IMR-90 (cell line): ENCODE measurements around the gene GPR107. TPM values are rescaled to one million over a fixed set of nuclear protein-coding genes. Genes with fewer than 3 reads are reported as not detected.

Experiments used
- ATAC-seq: fragments of 200-7000 bp; cut with Tn5 transposase; 2 replicates; pipeline ENCODE4 v1.9.1; 2020; ENCODE audit warnings: low read depth, mild to moderate bottlenecking, moderate library complexity
- BruUV-seq: library from RNA; stranded (reverse); fragments of 400-500 nt; replicated peaks from 2 replicates; lab custom pipeline; 2021; lab: Mats Ljungman, UMichigan
- CTCF ChIA-PET: fragments of 300-600 bp; formaldehyde crosslinking; extraction: SDS; loops from one replicate; lab custom pipeline; 2021; ENCODE audit warnings: antibody characterized with exemption; lab: Yijun Ruan, JAX
- POLR2A ChIA-PET: fragments of 300-600 bp; sonication (Branson Sonifier 250); formaldehyde crosslinking; loops from one replicate; lab custom pipeline; 2022; ENCODE audit warnings: antibody characterized with exemption; ENCODE audit not compliant: unreplicated experiment; lab: Charles Lee
- DNase-seq: peaks from one replicate; pipeline ENCODE4 v3.0.0; 2013
- H2AFZ ChIP-seq: replicated peaks from 2 replicates; pipeline ENCODE3; 2013; ENCODE audit warnings: low read length, mild to moderate bottlenecking; ENCODE audit not compliant: poor library complexity
- H2AK5ac ChIP-seq: 2 replicates; pipeline ENCODE4 v1.6.1; 2013; ENCODE audit warnings: low read depth, low read length, inconsistent platforms
- H2AK9ac ChIP-seq: replicated peaks from 2 replicates; pipeline ENCODE3; 2013; ENCODE audit warnings: mild to moderate bottlenecking, low read depth, low read length, moderate library complexity; ENCODE audit not compliant: poor library complexity
- H2BK120ac ChIP-seq: 2 replicates; pipeline ENCODE4 v1.6.1; 2013; ENCODE audit warnings: low read depth, low read length, inconsistent platforms
- H2BK15ac ChIP-seq: 3 replicates; pipeline ENCODE4 v1.6.1; 2013; ENCODE audit warnings: low read depth, low read length, inconsistent platforms
- H2BK20ac ChIP-seq: 2 replicates; pipeline ENCODE4 v1.6.1; 2013; ENCODE audit warnings: low read depth, mild to moderate bottlenecking, inconsistent platforms, low read length, moderate library complexity
- H2BK5ac ChIP-seq: 2 replicates; pipeline ENCODE4 v1.6.1; 2013; ENCODE audit warnings: mild to moderate bottlenecking, low read depth, low read length, inconsistent platforms; ENCODE audit not compliant: poor library complexity, severe bottlenecking
- H3K14ac ChIP-seq: replicated peaks from 2 replicates; pipeline ENCODE4 v1.6.1; 2013; ENCODE audit warnings: low read depth, low read length, inconsistent platforms
- H3K18ac ChIP-seq: 2 replicates; pipeline ENCODE4 v1.6.1; 2013; ENCODE audit warnings: low read depth, low read length, control low read depth
- H3K23ac ChIP-seq: 2 replicates; pipeline ENCODE4 v1.6.1; 2013; ENCODE audit warnings: low read depth, low read length, inconsistent platforms
- H3K27ac ChIP-seq: 2 replicates; pipeline ENCODE4 v1.5.1; 2013; ENCODE audit warnings: mild to moderate bottlenecking, control low read depth, low read length; ENCODE audit not compliant: insufficient read depth
- H3K27me3 ChIP-seq: 2 replicates; pipeline ENCODE4 v1.6.1; 2013; ENCODE audit warnings: low read length; ENCODE audit not compliant: control insufficient read depth, insufficient read depth
- H3K36me3 ChIP-seq: 2 replicates; pipeline ENCODE4 v1.6.1; 2013; ENCODE audit warnings: low read length, mixed read lengths; ENCODE audit not compliant: control insufficient read depth, insufficient read depth
- H3K4ac ChIP-seq: 2 replicates; pipeline ENCODE4 v1.6.1; 2013; ENCODE audit warnings: low read depth, low read length, inconsistent platforms
- H3K4me1 ChIP-seq: 2 replicates; pipeline ENCODE4 v1.6.1; 2013; ENCODE audit warnings: low read length, mixed read lengths; ENCODE audit not compliant: control insufficient read depth, insufficient read depth
- H3K4me2 ChIP-seq: 2 replicates; pipeline ENCODE4 v1.6.1; 2013; ENCODE audit warnings: low read depth, mild to moderate bottlenecking, control low read depth, low read length, moderate library complexity
- H3K4me3 ChIP-seq: 2 replicates; pipeline ENCODE4 v1.5.1; 2013; ENCODE audit warnings: low read depth, mild to moderate bottlenecking, control low read depth, low read length, moderate library complexity; ENCODE audit not compliant: insufficient read depth
- H3K56ac ChIP-seq: 2 replicates; pipeline ENCODE4 v1.6.1; 2013; ENCODE audit warnings: low read length, inconsistent platforms; ENCODE audit not compliant: insufficient read depth; ENCODE audit errors: extremely low read depth
- H3K79me1 ChIP-seq, 2 experiments: 2 replicates each; pipeline ENCODE4 v1.6.1; 2013; ENCODE audit warnings: low read length in 2 of 2, inconsistent platforms in 1 of 2, low read depth in 1 of 2
- H3K9ac ChIP-seq: 2 replicates; pipeline ENCODE4 v1.6.1; 2013; ENCODE audit warnings: low read depth, low read length, control low read depth
- H3K9me1 ChIP-seq: 2 replicates; pipeline ENCODE4 v1.6.1; 2013; ENCODE audit warnings: low read length, inconsistent platforms; ENCODE audit not compliant: insufficient read depth
- H3K9me3 ChIP-seq: 2 replicates; pipeline ENCODE4 v1.6.1; 2013; ENCODE audit warnings: low read length; ENCODE audit not compliant: control insufficient read depth, insufficient read depth
- H4K20me1 ChIP-seq: 2 replicates; pipeline ENCODE4 v1.6.1; 2013; ENCODE audit warnings: low read length, inconsistent platforms; ENCODE audit not compliant: insufficient read depth
- H4K5ac ChIP-seq: 2 replicates; pipeline ENCODE4 v1.6.1; 2013; ENCODE audit warnings: mild to moderate bottlenecking, low read depth, low read length, control low read depth
- H4K8ac ChIP-seq, 2 experiments: 2 replicates each; pipeline ENCODE4 v1.6.1; 2013; ENCODE audit warnings: low read depth in 2 of 2, low read length in 2 of 2, control low read depth in 1 of 2, inconsistent platforms in 1 of 2
- H4K91ac ChIP-seq: 2 replicates; pipeline ENCODE4 v1.6.1; 2013; ENCODE audit warnings: low read depth, low read length, inconsistent platforms; ENCODE audit not compliant: insufficient read depth
- CHD1 ChIP-seq: IDR thresholded peaks from 2 replicates; pipeline ENCODE4 v1.6.1; 2012; ENCODE audit warnings: low read depth, low read length, improper control_type of control experiment
- FOS ChIP-seq: fragments of 150-350 bp; IDR thresholded peaks from 2 replicates; pipeline ENCODE4 v1.6.1; 2016; ENCODE audit warnings: low read depth, low read length
- RCOR1 ChIP-seq: IDR thresholded peaks from 2 replicates; pipeline ENCODE4 v1.6.1; 2012; ENCODE audit warnings: mild to moderate bottlenecking, low read length, improper control_type of control experiment; ENCODE audit not compliant: insufficient replicate concordance
- USF2 ChIP-seq: fragments of 150-350 bp; IDR thresholded peaks from 2 replicates; pipeline ENCODE4 v1.6.1; 2017; ENCODE audit warnings: mild to moderate bottlenecking, antibody characterized with exemption, low read length, low read depth
- WGBS, 2 experiments: methylation state at CpG; one replicate each; pipeline versions ENCODE4 v1.1.5 to v1.1.7; 2013; ENCODE audit warnings: missing lambda C conversion rate in 2 of 2; ENCODE audit not compliant: insufficient read length in 1 of 2; ENCODE audit errors: extremely low coverage in 2 of 2; 5-methylcytosine and 5-hydroxymethylcytosine counted together
- dilution Hi-C: fragments of 300-500 bp; cut with HindIII; formaldehyde crosslinking; loops from one replicate; pipeline ENCODE4 v1.14.3; 2018; ENCODE audit warnings: low sequenced_read_pairs; ENCODE audit not compliant: unreplicated experiment
- in situ Hi-C: fragments of 300-500 bp; cut with MboI; formaldehyde crosslinking; loops from 3 replicates; pipeline ENCODE4 v1.14.3; 2019; ENCODE audit warnings: low sequenced_read_pairs, inconsistent platforms, mixed read lengths
- intact Hi-C: fragments of 100-400 bp; cut with micrococcal nuclease; formaldehyde crosslinking; loops from 2 replicates; pipeline ENCODE4 v1.10.0; 2022
- polyA plus RNA-seq, 3 experiments: library from polyadenylated mRNA; depleted of rRNA; stranded (reverse); fragments of >200 nt; gene quantifications; 2 replicates each; pipeline ENCODE4 v1.2.3, GENCODE V29; 2012; ENCODE audit warnings: low replicate concordance in 1 of 3
- total RNA-seq: library from RNA; depleted of rRNA; stranded (reverse); fragments of >200 nt; gene quantifications from 2 replicates; pipeline ENCODE4 v1.2.3, GENCODE V29; 2012

GPR107 gene
- total and polyA plus RNA-seq, 2 of the 4 experiments (the other 2 are of a cell fraction): 16.7 to 21.6 TPM

DNA sequence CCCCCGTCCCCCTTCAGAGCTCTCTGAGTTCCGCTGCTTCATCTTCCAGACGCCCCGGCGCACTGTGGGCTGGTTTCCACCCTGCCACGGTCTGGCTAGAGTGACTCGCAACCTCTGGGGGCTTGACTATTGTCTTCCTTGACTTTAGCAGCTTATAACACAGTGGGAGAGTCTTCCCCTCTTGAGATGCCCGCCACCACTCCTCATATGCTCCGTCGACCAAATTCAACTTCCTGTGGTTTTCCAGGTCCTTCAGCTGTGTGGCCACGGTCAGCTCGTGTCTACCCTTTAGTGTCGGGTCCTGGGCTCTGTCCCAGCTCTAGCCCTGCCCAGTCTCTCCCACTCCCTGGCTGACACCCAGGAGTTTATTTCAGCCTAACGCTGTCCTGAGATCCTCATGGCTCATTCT, 90.3 kb downstream of the GPR107 start:
- intact Hi-C loops: no loop called here

More for the DNA sequence above, 90.3 kb downstream of the GPR107 start:
- in situ Hi-C loops (no loop called here), dilution Hi-C loops (no loop called here)
- no peak overlapping the region for H2AK5ac ChIP-seq
- H3K79me1 ChIP-seq: peaks cover 0 to 5% of the 10 kb centered on the region in 2 experiments; a peak in 2 of 4 replicates
- H4K20me1 ChIP-seq: no peaks in the 10 kb centered on the region
- H3K4me1 ChIP-seq: peaks cover 10% of the 10 kb centered on the region
- peaks cover 8% of the 10 kb centered on the region; the same call in 1 of the 2 replicates for H3K9me1 ChIP-seq
- TF ChIP-seq FOS (no peak), CHD1 (no peak), USF2 (no peak), RCOR1 (no peak)
- H3K14ac ChIP-seq: no peak overlapping the region
- ATAC-seq (peak; percentile 64), DNase-seq (peak; percentile 42)
- H2BK5ac ChIP-seq: no peak overlapping the region
- ChIA-PET CTCF (interaction anchor here (1.0 kb wide), 1 partner anchor 29 kb away, joined by 4 read pairs; no protein-coding TSS in a partner anchor), POLR2A (no interaction called here)
- no peak overlapping the region for H3K18ac ChIP-seq
- no peaks in the 10 kb centered on the region for H3K9me3 ChIP-seq
- peak overlapping the region in 1 of 2 experiments; percentile 52; a peak in 1 of 4 replicates for H4K8ac ChIP-seq
- H3K56ac ChIP-seq: no peak overlapping the region
- no peaks in the 10 kb centered on the region for H3K36me3 ChIP-seq
- no peak overlapping the region for H3K4me3 ChIP-seq
- no peak overlapping the region for H3K27ac ChIP-seq
- no peak overlapping the region for H2BK15ac ChIP-seq
- no peak overlapping the region for H3K9ac ChIP-seq
- H4K5ac ChIP-seq: no peak overlapping the region
- peak overlapping the region; percentile 35; the same call in 1 of the 2 replicates for H2BK120ac ChIP-seq
- H3K23ac ChIP-seq: peak overlapping the region; percentile 64
- H3K27me3 ChIP-seq: no peaks in the 10 kb centered on the region
- H2AK9ac ChIP-seq: peak overlapping the region; percentile 34
- H2AFZ ChIP-seq: peak overlapping the region; percentile 75
- 9% methylated on average over 9 of the region's 14 CpGs; no CpG with 5 or more reads in 1 of the 2 experiments for WGBS, 2 experiments
- H4K91ac ChIP-seq: no peak overlapping the region
- H3K4ac ChIP-seq: peak overlapping the region; percentile 60
- H2BK20ac ChIP-seq: peak overlapping the region; percentile 48; the same call in 1 of the 2 replicates
- no TSS peak for BruUV-seq
- no peak overlapping the region for H3K4me2 ChIP-seq
